Transverse colon (tissue), 4 donors: ENCODE data around the gene CCR5AS.

ENCODE experiments used
- EP300 ChIP-seq: sonication (generic); formaldehyde crosslinking; IDR thresholded peaks from one replicate; pipeline ENCODE4 v1.6.1; 2017; ENCODE audit warnings: antibody characterized with exemption, low read depth
- POLR2A ChIP-seq: fragments of 450-650 bp; IDR thresholded peaks from one replicate; pipeline ENCODE4 v1.6.1; 2016; ENCODE audit warnings: antibody characterized with exemption, mild to moderate bottlenecking, moderate library complexity
- POLR2AphosphoS5 ChIP-seq, 3 donors: sonication (generic); formaldehyde crosslinking; IDR thresholded peaks; one replicate each; pipeline ENCODE4 v1.6.1; 2016; ENCODE audit warnings: antibody characterized with exemption in 3 of 3
- TF ChIP-seq, protein P1 (sequence below), 5 experiments: fragments of 200-600 bp in 3 of 5; fragments of 450-650 bp in 2 of 5; sonication (generic) in 3 of 5; IDR thresholded peaks; 1 replicate in 2 of 5; 2 replicates in 3 of 5; pipeline ENCODE4 v1.5.1; 2016 to 2017; ENCODE audit warnings: antibody characterized with exemption in 5 of 5, inconsistent platforms in 3 of 5, mild to moderate bottlenecking in 2 of 5, moderate library complexity in 1 of 5

DNA sequence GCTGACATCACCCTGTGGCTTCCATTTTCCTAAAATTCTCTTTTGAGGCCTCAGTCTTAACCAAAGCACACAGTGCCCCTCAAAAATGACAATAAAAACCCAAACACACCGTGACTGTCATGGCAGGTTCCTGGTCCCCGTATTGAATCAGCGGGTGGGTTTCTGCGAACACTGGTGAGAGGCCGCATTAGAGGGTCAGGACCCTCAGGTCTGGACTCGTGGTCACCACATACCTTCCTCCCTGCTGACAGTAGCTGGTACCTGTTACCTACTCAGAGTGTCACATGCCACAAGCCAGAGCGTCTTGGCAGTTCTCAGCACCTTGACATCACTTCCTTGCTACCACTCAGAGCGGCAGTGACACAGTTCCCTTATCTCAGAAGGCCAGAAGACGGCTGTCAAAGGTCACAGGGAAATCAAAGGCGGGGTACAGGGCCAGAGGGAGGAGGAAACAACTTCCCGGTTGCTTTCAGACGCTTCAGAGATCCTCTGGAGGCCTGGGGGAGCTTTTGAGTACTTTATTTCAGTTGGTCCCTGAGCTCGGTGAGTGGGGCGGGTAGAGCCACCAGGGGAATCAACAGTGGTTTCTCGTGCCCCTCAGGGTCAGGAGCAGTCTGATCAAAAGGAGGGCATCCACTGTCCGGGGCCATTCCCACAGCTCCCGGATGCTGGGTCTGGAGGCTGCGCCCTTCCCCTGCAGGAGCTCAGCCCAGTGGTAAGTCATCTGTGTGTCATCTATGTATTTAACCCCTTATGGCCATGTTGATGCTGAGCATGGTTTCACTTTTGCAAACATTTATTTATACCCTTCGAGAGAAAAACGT lies at the start of gene CCR5AS, which contains the start of gene CCRL2:
- TF ChIP-seq, protein P1, sequence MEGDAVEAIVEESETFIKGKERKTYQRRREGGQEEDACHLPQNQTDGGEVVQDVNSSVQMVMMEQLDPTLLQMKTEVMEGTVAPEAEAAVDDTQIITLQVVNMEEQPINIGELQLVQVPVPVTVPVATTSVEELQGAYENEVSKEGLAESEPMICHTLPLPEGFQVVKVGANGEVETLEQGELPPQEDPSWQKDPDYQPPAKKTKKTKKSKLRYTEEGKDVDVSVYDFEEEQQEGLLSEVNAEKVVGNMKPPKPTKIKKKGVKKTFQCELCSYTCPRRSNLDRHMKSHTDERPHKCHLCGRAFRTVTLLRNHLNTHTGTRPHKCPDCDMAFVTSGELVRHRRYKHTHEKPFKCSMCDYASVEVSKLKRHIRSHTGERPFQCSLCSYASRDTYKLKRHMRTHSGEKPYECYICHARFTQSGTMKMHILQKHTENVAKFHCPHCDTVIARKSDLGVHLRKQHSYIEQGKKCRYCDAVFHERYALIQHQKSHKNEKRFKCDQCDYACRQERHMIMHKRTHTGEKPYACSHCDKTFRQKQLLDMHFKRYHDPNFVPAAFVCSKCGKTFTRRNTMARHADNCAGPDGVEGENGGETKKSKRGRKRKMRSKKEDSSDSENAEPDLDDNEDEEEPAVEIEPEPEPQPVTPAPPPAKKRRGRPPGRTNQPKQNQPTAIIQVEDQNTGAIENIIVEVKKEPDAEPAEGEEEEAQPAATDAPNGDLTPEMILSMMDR (IDR thresholded peaks at IDR 0.05): no peak
- TF ChIP-seq POLR2A (peak; percentile 87), EP300 (no peak), POLR2AphosphoS5 (IDR thresholded peaks at IDR 0.05) (peak; percentile 59 to 88 (median 78))
